Epithelial cell of proximal tubule (primary cell): Measurements from ENCODE around the gene OTP. TPM values are rescaled to one million over a fixed set of nuclear protein-coding genes. Genes with fewer than 3 reads are reported as not detected.
A peak's percentile ranks its signal among the peaks of the same experiment; 100 is the strongest.

Experiments used
- DNase-seq: peaks from one replicate; pipeline ENCODE4 v3.0.0-alpha.2; 2011; ENCODE audit warnings: low read depth
- H3K4me3 ChIP-seq: 2 replicates; pipeline ENCODE4 v1.5.1; 2011; ENCODE audit warnings: low read depth, mild to moderate bottlenecking, low read length
- total RNA-seq: library from RNA; depleted of rRNA; stranded (reverse); fragments of >200 nt; gene quantifications from 2 replicates; pipeline ENCODE4 v1.2.3, GENCODE V29; 2015
- TF ChIP-seq, protein P1 (sequence below): conservative IDR thresholded peaks from 2 replicates; pipeline ENCODE4 v1.5.1; 2012; ENCODE audit warnings: low read depth, mild to moderate bottlenecking, low read length

The OTP gene
- total RNA-seq, 1 donor from 2014 or later = not detected

DNA sequence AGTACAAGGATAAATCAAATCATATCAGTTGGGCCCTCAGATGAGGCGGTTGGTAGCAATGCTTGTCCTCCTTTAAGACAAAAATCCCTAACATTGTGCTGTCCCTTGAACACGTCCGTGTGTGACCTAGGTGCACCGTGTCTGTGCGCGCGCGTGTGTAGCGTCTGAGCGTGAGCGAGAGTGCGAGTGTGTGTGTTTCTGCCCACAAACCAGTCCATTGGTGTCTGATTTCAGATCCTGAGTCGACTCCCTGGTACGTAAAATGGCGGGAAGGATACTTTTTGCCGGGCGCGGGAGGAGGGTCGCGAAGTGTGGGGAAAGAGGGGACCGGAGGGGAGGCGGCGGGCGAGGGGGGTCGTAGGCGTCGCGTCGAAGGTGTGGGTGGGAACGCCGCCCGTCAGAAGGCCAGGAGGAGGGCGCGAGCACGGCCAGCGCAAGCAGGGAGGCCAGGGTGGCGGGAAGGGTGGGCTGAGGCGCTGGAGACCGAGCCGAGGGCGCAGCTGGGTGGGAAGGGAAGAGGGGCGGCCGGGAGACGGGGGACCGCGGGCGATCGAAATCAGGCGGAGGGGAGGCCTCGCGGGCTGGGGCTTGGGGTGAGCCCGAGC lies 8.9 kb downstream of the OTP start:
- TF ChIP-seq, protein P1, sequence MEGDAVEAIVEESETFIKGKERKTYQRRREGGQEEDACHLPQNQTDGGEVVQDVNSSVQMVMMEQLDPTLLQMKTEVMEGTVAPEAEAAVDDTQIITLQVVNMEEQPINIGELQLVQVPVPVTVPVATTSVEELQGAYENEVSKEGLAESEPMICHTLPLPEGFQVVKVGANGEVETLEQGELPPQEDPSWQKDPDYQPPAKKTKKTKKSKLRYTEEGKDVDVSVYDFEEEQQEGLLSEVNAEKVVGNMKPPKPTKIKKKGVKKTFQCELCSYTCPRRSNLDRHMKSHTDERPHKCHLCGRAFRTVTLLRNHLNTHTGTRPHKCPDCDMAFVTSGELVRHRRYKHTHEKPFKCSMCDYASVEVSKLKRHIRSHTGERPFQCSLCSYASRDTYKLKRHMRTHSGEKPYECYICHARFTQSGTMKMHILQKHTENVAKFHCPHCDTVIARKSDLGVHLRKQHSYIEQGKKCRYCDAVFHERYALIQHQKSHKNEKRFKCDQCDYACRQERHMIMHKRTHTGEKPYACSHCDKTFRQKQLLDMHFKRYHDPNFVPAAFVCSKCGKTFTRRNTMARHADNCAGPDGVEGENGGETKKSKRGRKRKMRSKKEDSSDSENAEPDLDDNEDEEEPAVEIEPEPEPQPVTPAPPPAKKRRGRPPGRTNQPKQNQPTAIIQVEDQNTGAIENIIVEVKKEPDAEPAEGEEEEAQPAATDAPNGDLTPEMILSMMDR = no peak
- no peak for DNase-seq
- no peak overlapping the region for H3K4me3 ChIP-seq

GRCh38 chr5:77628840-77629508 lies 9.5 kb downstream of the OTP start:
- H3K4me3 ChIP-seq = no peak overlapping the region
- no peak for DNase-seq
- TF ChIP-seq, protein P1 = no peak

- TF ChIP-seq, protein P1 = no peak
- no peak overlapping the region for H3K4me3 ChIP-seq
- DNase-seq = no peak
Measured at GRCh38 chr5:77627869-77628674, 10.4 kb downstream of the OTP start.

DNA sequence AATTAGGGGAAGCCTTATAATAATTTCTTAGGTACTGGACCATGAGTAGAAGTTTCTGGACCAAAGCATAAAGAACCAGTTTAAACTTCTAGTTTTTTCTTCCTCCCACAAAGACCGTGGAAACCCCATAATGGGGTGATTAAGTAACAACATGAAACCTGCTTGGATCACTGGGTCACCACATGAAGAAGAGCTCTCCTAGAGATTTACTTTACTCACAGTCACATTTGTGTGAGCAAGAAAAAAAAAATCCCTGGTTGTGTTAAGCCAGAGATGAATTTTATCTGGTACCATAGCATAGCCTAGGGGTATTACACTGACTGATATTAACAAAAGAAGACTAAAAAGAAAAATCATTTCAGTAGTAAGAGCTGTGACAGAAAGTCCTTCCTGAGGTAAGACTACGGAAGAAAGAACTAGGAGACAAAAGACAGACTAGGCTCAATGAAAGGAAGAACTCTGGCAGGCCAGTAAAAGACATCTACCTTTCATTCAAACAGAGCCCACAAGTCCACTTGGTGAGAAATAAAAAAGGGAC lies 15.2 kb downstream of the OTP start:
- no peak overlapping the region for H3K4me3 ChIP-seq
- no peak for DNase-seq
- TF ChIP-seq, protein P1 = no peak

GRCh38 chr5:77621440-77621839 lies 17.1 kb downstream of the OTP start:
- TF ChIP-seq, protein P1 = no peak
- DNase-seq = no peak

GRCh38 chr5:77620405-77620804 lies 18.1 kb downstream of the OTP start:
- TF ChIP-seq, protein P1 = peak; percentile 12
- no peak for DNase-seq
- no peak overlapping the region for H3K4me3 ChIP-seq

More at GRCh38 chr5:77621440-77621839, 17.1 kb downstream of the OTP start:
- H3K4me3 ChIP-seq = no peak overlapping the region
